ENCODE measurements around the gene TATDN3.
"Not testable (repeated sequence)": the region's sequence is repeated elsewhere in the genome, so short reads cannot be mapped to it uniquely, and the experiment has no call there.

Gene TATDN3

GRCh38 chr1:212833211-212834207 lies 41.8 kb downstream of the TATDN3 start:
- DNase-seq: not testable (repeated sequence)

GRCh38 chr1:212838145-212838544 lies 46.5 kb downstream of the TATDN3 start:
- DNase-seq: no peak

- not testable (repeated sequence) for DNase-seq
These were observed 52.8 kb downstream of the TATDN3 start for GRCh38 chr1:212844521-212844920.

- DNase-seq: no peak
These were observed 55.9 kb downstream of the TATDN3 start, which contains the start of gene SPATA45 for GRCh38 chr1:212847549-212847948. SPATA45 (minus strand) TSS chr1:212847649; CDS start chr1:212836149, 11,500 bp downstream.

- DNase-seq: no peak
These were observed 60.5 kb downstream of the TATDN3 start for GRCh38 chr1:212852105-212852688.

- no peak for DNase-seq
These were observed 62.0 kb downstream of the TATDN3 start for GRCh38 chr1:212853658-212854057.

- DNase-seq: no peak
These were observed 65.1 kb downstream of the TATDN3 start for GRCh38 chr1:212856755-212857154.

GRCh38 chr1:212857992-212858460 lies 66.3 kb downstream of the TATDN3 start, which contains the start of gene FLVCR1:
FLVCR1 (plus strand) TSS chr1:212858275; CDS start chr1:212858453, 178 bp downstream.
- DNase-seq: peak; percentile 84

GRCh38 chr1:212858461-212859265 lies 67.0 kb downstream of the TATDN3 start:
- DNase-seq: no peak

- DNase-seq: no peak
These were observed 69.3 kb downstream of the TATDN3 start for GRCh38 chr1:212860713-212861581.

GRCh38 chr1:212862111-212862690 lies 70.5 kb downstream of the TATDN3 start:
- DNase-seq: no peak

- DNase-seq: not testable (repeated sequence)
These were observed 71.7 kb downstream of the TATDN3 start for GRCh38 chr1:212863345-212863744.

- no peak for DNase-seq
These were observed 72.5 kb downstream of the TATDN3 start for GRCh38 chr1:212864201-212864600.

Measured in effector CD8-positive, alpha-beta T cell (primary cell).